SK-N-MC (cell line): ENCODE measurements around the gene EFCAB11.

ENCODE experiments used
- DNase-seq: peaks from one replicate; pipeline ENCODE4 v3.0.0-alpha.2; 2011; ENCODE audit warnings: low read depth, low spot score
- H3K27ac ChIP-seq: fragments of 200-600 bp; sonication (generic); 2 replicates; pipeline ENCODE4 v1.5.1; 2016; ENCODE audit warnings: mixed run types
- H3K36me3 ChIP-seq: fragments of 200-600 bp; sonication (generic); 2 replicates; pipeline ENCODE4 v1.6.1; 2017; ENCODE audit warnings: antibody characterized with exemption, low read length, mixed read lengths; ENCODE audit not compliant: insufficient read depth
- H3K4me3 ChIP-seq: fragments of 200-600 bp; sonication (generic); 2 replicates; pipeline ENCODE4 v1.5.1; 2016
- H3K9ac ChIP-seq: fragments of 200-600 bp; sonication (generic); 2 replicates; pipeline ENCODE4 v1.8.0; 2017; ENCODE audit warnings: mixed run types, mixed read lengths; ENCODE audit not compliant: insufficient read length
- H3K9me3 ChIP-seq: fragments of 200-600 bp; sonication (generic); 2 replicates; pipeline ENCODE4 v1.6.1; 2017; ENCODE audit warnings: low read depth, mild to moderate bottlenecking, antibody characterized with exemption, low read length, moderate library complexity, mixed read lengths
- EZH2 ChIP-seq: fragments of 200-600 bp; sonication (generic); IDR thresholded peaks from one replicate; pipeline ENCODE4 v1.6.1; 2017; ENCODE audit warnings: antibody characterized with exemption
- FOXP2 ChIP-seq: optimal IDR thresholded peaks from 2 replicates; pipeline ENCODE3; 2011; ENCODE audit warnings: mild to moderate bottlenecking, moderate library complexity; ENCODE audit not compliant: insufficient read depth; ENCODE audit errors: extremely low read length, control extremely low read depth
- POLR2AphosphoS5 ChIP-seq: IDR thresholded peaks from 2 replicates; pipeline ENCODE4 v1.6.1; 2012; ENCODE audit warnings: mild to moderate bottlenecking, low read depth, low read length, borderline replicate concordance

Gene EFCAB11

DNA sequence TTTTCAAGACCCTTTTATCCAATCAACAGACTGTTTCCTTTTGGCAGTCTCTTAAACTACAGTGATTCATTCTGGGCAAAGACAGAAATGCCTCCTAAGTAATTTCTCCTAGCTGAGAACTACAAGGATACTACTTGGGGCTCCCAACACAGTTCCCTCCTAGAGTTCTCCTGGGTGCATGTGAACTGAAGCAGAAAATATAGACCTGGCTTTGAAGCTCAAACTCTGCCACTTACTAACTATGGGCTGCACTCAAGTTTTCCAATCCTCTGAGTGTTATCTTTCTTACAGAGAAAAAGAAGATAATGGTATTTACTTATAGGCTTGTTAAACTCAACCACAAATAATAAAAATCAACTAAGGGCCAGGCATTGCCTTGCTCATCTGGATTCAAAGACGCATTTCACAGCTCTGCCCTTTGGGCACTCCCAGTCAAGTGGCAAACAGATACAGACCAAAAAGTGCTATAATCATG, 97.6 kb downstream of the EFCAB11 start:
- no peak overlapping the region for H3K27ac ChIP-seq
- no peak overlapping the region for H3K9ac ChIP-seq
- H3K4me3 ChIP-seq, result no peak overlapping the region
- no peaks in the 10 kb centered on the region for H3K9me3 ChIP-seq
- H3K36me3 ChIP-seq, result no peaks in the 10 kb centered on the region
- TF ChIP-seq EZH2, result no peak
- TF ChIP-seq FOXP2, result no peak
- no peak for TF ChIP-seq POLR2AphosphoS5
- DNase-seq, result no peak

DNA sequence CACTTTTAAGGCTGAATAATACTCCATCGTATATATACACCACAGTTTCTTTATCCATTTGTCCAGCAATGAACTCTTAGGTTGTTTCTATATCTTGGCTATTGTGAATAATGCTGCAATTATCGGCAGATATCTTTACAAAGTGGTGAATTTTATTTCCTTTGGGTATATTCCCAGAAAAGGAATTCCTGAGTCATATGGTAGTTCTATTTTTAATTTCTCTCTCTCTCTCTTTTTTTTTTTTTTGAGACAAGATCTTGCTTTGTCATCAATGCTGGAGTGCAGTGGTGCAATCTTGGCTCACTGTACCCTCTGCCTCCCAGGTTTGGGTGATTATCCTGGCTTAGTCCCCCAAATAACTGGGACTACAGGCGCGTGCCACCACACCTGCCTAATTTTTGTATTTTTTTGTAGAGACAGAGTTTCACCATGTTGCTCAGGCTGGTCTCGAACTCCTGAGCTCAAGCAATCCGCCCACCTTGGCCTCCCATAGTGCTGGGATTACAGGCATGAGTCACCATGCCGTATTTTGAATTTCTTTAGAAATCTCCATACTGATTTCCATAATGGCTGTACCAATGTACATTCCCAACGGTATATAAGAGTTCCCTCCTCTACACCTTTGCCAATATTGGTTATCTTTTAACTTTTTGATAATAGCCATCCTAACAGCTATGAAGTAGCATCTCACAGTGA, 98.4 kb downstream of the EFCAB11 start:
- DNase-seq, result no peak
- no peaks in the 10 kb centered on the region for H3K9me3 ChIP-seq
- H3K36me3 ChIP-seq, result no peaks in the 10 kb centered on the region
- H3K9ac ChIP-seq, result no peak overlapping the region
- H3K4me3 ChIP-seq, result no peak overlapping the region
- no peak overlapping the region for H3K27ac ChIP-seq
- TF ChIP-seq EZH2, result no peak

DNA sequence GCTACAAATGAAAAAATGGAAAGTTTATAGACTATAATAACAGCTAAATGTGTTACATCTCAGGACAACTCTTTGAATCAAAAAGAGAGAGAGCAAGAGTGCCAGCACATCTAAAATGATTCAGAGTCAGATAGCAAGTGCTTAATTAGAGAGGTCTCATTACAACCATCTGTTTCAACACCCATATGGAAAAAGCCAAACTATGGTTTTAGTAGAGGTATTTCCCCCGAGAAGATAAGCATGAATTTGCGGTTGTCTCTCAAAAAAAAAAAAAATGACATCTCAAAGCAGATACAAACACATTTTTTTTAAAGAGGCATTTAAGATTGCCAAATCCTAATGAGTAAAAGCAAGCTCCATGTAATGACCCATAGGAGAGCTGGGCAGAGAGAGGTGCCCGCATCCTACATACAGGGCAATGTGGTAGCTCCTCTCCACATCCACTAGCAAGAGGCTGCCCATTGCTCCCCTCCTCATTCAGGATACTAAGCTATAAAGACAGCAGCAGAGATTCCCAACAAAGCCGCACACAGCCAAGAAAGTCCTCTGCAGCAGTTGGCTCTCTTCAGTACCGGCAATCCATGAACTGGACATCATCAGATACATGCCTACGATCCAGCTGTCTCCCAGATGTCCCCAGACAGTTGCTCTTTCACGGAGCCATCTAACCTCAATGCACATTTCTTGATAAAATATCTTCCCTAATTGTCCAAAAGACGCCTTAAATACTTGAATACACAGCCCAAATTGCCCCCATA, 100.4 kb downstream of the EFCAB11 start:
- Histone ChIP-seq H3K9ac (no peak overlapping the region), H3K4me3 (no peak overlapping the region), H3K36me3 (no peaks in the 10 kb centered on the region), H3K27ac (no peak overlapping the region), H3K9me3 (no peaks in the 10 kb centered on the region)
- TF ChIP-seq FOXP2, result no peak
- TF ChIP-seq EZH2, result no peak
- no peak for TF ChIP-seq POLR2AphosphoS5
- DNase-seq, result no peak

DNA sequence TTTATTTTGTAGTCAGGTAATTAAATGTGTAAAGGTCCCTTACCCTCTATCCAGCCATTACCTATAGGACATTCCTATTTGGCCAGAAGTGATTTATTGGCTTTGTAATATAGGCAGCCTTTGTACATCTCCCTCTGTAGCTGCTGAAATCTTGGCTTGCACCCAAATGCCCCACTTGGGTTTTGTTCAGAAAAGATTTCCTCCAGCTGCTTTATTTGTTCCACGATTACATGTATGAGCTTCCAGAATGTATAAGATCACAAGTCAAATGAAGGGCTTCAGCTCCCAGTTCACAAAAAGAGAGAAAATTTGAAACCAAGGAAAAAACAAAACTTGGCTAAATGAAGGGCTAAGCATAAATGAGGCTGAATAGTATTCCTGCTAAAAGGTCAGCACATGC, 103.4 kb downstream of the EFCAB11 start:
- Histone ChIP-seq H3K9me3 (no peaks in the 10 kb centered on the region), H3K36me3 (no peaks in the 10 kb centered on the region), H3K4me3 (no peak overlapping the region), H3K27ac (no peak overlapping the region), H3K9ac (no peak overlapping the region)
- no peak for DNase-seq
- TF ChIP-seq POLR2AphosphoS5, result no peak
- no peak for TF ChIP-seq FOXP2
- no peak for TF ChIP-seq EZH2

DNA sequence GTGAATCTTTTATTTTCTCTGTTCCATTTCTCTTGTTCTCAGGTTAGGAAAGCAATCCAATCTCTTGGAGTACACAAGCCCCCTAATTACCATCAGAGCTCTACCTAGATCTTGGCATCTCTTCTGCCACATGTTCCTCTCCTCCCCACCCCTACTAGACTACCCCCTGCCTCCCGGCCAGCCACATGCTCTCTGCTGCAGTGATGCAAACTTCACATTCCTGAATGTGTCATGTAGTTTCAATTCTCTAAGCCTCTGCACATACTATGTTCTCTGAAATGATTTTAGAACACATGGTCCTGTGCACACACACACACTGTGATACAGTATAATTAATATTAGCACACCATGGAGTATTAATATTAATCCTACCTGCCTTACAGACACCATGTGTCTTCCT, 104.6 kb downstream of the EFCAB11 start:
- DNase-seq, result no peak
- Histone ChIP-seq H3K4me3 (no peak overlapping the region), H3K36me3 (no peaks in the 10 kb centered on the region), H3K9me3 (no peaks in the 10 kb centered on the region), H3K27ac (no peak overlapping the region), H3K9ac (no peak overlapping the region)
- no peak for TF ChIP-seq EZH2
- TF ChIP-seq POLR2AphosphoS5, result no peak
- no peak for TF ChIP-seq FOXP2

DNA sequence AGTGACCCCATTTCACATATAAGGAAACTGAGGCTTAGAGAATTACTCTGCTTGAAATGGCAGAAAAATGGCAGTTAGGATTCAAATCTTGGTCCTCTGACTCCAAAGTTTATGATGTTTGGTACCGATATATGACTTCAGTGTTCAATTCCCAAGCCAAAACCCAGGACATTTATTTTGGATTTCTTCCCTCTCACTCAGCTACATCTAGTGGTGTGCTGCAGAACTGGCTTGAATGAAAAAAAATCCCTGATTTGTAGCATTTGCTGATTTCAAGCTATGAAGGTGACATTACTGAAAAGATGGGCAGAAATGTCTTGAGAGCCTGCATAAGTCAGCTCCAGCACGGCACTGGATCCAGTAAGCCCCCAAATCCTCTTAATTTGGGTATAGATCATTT, 106.4 kb downstream of the EFCAB11 start:
- Histone ChIP-seq H3K9ac (no peak overlapping the region), H3K27ac (no peak overlapping the region), H3K9me3 (no peaks in the 10 kb centered on the region), H3K4me3 (no peak overlapping the region), H3K36me3 (no peaks in the 10 kb centered on the region)
- TF ChIP-seq EZH2 (no peak), FOXP2 (no peak), POLR2AphosphoS5 (no peak)
- no peak for DNase-seq

DNA sequence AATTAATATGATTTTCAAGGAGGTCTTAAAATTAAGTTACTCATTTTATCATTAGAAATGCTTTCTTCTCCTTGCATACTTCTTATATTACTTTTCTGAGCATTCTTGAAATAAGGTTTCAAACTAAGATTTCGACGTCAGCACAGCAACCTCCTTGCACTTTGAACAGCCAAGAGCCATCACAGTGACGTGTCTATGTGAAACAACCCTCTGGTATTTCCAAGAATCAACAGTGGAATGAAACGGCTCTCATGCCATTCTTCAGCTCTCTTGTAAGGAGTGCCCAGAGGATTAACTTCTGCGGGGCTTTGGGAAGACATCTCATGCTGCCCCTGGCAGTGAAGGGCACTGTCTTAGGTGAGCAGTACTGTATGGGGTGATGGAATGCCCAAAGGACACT, 109.2 kb downstream of the EFCAB11 start:
- no peaks in the 10 kb centered on the region for H3K36me3 ChIP-seq
- no peak for DNase-seq
- H3K9me3 ChIP-seq, result no peaks in the 10 kb centered on the region
- H3K9ac ChIP-seq, result no peak overlapping the region
- TF ChIP-seq POLR2AphosphoS5 (no peak), FOXP2 (no peak), EZH2 (no peak)
- H3K4me3 ChIP-seq, result no peak overlapping the region
- no peak overlapping the region for H3K27ac ChIP-seq

DNA sequence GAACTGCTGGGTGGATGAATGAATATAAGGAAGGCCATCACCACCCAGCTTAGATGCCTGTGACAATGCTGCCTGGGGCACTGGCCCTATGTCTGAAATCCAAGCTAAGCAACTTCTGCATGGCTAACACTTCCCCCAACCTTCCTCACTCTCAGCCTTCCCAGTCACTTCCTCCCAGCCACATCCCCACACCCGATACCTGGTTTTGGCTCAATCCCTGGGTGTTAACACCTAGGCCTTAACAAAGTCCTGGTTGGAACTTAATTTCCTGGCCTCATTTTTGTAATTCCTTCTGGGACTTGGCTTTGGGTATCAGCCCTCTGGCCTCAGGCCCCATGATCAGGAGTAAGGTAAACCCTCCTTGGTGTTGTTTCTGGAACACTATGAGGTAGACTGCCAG, 110.0 kb downstream of the EFCAB11 start:
- no peak overlapping the region for H3K27ac ChIP-seq
- no peak for TF ChIP-seq POLR2AphosphoS5
- no peak overlapping the region for H3K4me3 ChIP-seq
- no peak for DNase-seq
- no peak overlapping the region for H3K9ac ChIP-seq
- H3K9me3 ChIP-seq, result no peaks in the 10 kb centered on the region
- H3K36me3 ChIP-seq, result no peaks in the 10 kb centered on the region

DNA sequence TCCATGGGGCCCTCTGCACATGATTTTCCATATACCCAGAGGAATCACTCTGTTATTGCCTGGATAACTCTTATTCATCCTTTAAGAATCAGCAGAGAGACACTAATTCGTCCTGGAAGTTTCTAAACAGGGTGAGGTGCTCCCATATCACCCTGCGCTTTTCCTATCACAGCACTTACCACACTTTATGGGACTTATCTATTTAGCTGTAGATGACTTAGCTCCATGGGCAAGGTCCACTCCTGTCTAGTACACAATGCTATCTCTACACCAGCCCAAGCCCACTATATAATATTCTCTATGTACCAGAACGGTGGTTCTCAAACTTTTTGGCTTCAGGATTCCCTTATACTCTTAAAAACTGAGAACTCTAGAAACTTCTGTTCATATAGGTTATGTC, 111.7 kb downstream of the EFCAB11 start:
- DNase-seq, result no peak
- Histone ChIP-seq H3K9ac (no peak overlapping the region), H3K27ac (no peak overlapping the region), H3K36me3 (no peaks in the 10 kb centered on the region), H3K4me3 (no peak overlapping the region), H3K9me3 (no peaks in the 10 kb centered on the region)
- TF ChIP-seq EZH2 (no peak), POLR2AphosphoS5 (no peak), FOXP2 (no peak)
